MM.1S (cell line): Measurements from ENCODE around the gene COBL.

Source experiments
- DNase-seq: peaks from one replicate; pipeline ENCODE4 v3.0.0-alpha.2; 2015
- H2AFZ ChIP-seq: fragments of 300-600 bp; sonication (generic); 2 replicates; pipeline ENCODE4 v1.6.0; 2016; ENCODE audit warnings: antibody characterized with exemption, low read length
- H3F3A ChIP-seq: fragments of 300-600 bp; sonication (generic); 2 replicates; pipeline ENCODE4 v1.6.1; 2016; ENCODE audit warnings: mild to moderate bottlenecking, antibody characterized with exemption, low read length, moderate library complexity, mixed read lengths; ENCODE audit not compliant: insufficient read depth
- H3K27ac ChIP-seq: fragments of 300-600 bp; sonication (generic); 2 replicates; pipeline ENCODE4 v1.5.1; 2016; ENCODE audit warnings: mild to moderate bottlenecking, low read length
- H3K27me3 ChIP-seq: fragments of 300-600 bp; sonication (generic); replicated peaks from 2 replicates; pipeline ENCODE4 v1.6.0; 2016; ENCODE audit warnings: low read length; ENCODE audit not compliant: insufficient read depth
- H3K36me3 ChIP-seq: fragments of 300-600 bp; sonication (generic); replicated peaks from 2 replicates; pipeline ENCODE4 v1.6.1; 2016; ENCODE audit warnings: mild to moderate bottlenecking, low read length, mixed read lengths; ENCODE audit not compliant: insufficient read depth
- H3K4me1 ChIP-seq: fragments of 300-600 bp; sonication (generic); 2 replicates; pipeline ENCODE4 v1.6.1; 2016; ENCODE audit warnings: low read length, mixed read lengths
- H3K4me2 ChIP-seq: fragments of 300-600 bp; sonication (generic); 2 replicates; pipeline ENCODE4 v1.6.0; 2016; ENCODE audit warnings: low read depth, low read length
- H3K4me3 ChIP-seq: fragments of 300-600 bp; sonication (generic); 2 replicates; pipeline ENCODE4 v1.5.1; 2016; ENCODE audit warnings: low read length, mixed read lengths
- H3K79me2 ChIP-seq: fragments of 300-600 bp; sonication (generic); 2 replicates; pipeline ENCODE4 v1.6.1; 2016; ENCODE audit warnings: mixed run types, low read length, mixed read lengths
- H3K9ac ChIP-seq: fragments of 300-600 bp; sonication (generic); 2 replicates; pipeline ENCODE4 v1.6.1; 2016; ENCODE audit warnings: low read length, mixed read lengths
- H3K9me2 ChIP-seq: fragments of 300-600 bp; sonication (generic); replicated peaks from 2 replicates; pipeline ENCODE4 v1.6.1; 2016; ENCODE audit warnings: mild to moderate bottlenecking, low read length, mixed read lengths; ENCODE audit not compliant: insufficient read depth
- H3K9me3 ChIP-seq: fragments of 300-600 bp; sonication (generic); replicated peaks from 2 replicates; pipeline ENCODE4 v1.6.1; 2016; ENCODE audit warnings: mild to moderate bottlenecking, low read length, mixed read lengths; ENCODE audit not compliant: insufficient read depth
- H4K20me1 ChIP-seq: fragments of 300-600 bp; sonication (generic); 2 replicates; pipeline ENCODE4 v1.6.1; 2016; ENCODE audit warnings: mild to moderate bottlenecking, low read length, moderate library complexity, mixed read lengths; ENCODE audit not compliant: insufficient read depth
- EZH2 ChIP-seq: fragments of 300-600 bp; sonication (generic); optimal IDR thresholded peaks from 2 replicates; pipeline ENCODE3; 2017; ENCODE audit warnings: low read depth, mild to moderate bottlenecking, antibody characterized with exemption, low read length, mixed read lengths
- EZH2phosphoT487 ChIP-seq: fragments of 300-600 bp; sonication (generic); IDR thresholded peaks from 2 replicates; pipeline ENCODE4 v1.6.1; 2018; ENCODE audit warnings: antibody characterized with exemption, low read length
- TF ChIP-seq, protein P1 (sequence below): fragments of 300-600 bp; sonication (generic); IDR thresholded peaks from 2 replicates; pipeline ENCODE4 v1.5.1; 2016; ENCODE audit warnings: antibody characterized with exemption, low read length, mixed read lengths

The COBL gene

DNA sequence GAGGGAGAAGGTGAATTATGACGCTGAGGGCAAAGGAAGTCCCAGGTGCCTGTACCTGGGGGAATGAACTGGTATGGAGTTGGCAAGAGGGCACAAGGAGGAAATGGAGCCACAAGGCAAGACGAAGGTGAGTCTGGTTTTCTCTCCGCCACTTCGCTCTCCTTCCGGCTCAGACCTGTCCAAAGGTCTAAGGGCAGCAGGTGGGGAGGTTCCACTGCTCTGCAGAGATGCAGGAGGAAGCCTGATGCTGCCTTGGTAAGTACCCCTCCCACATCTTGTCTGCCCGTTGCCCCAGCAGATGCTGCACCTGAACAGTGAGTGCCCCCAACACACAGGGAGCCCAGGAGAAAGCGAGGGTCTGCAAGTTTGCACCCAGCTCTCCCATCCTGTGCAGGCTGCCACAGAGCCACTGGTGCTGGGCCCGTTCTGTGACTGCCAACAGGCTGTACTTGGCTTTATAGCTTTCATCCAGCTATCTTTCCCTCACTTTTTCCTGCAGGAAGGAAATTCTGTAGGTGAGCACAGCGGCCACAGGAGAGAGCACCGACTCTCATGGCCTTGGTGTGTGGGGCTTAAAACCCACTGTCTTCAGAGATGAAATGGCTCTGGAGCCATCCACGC, 235.2 kb downstream of the COBL start:
- Histone ChIP-seq H3K79me2 (no peaks in the 10 kb centered on the region), H3K4me2 (no peak overlapping the region), H3K9me3 (no peaks in the 10 kb centered on the region), H3F3A (no peaks in the 10 kb centered on the region), H3K36me3 (no peaks in the 10 kb centered on the region), H3K27ac (no peak overlapping the region), H4K20me1 (no peaks in the 10 kb centered on the region), H3K4me1 (no peaks in the 10 kb centered on the region), H3K9ac (no peak overlapping the region), H3K27me3 (no peaks in the 10 kb centered on the region), H3K9me2 (no peaks in the 10 kb centered on the region), H2AFZ (no peak overlapping the region), H3K4me3 (no peak overlapping the region)
- no peak for DNase-seq
- no peak for TF ChIP-seq EZH2
- TF ChIP-seq EZH2phosphoT487, result no peak
- TF ChIP-seq, protein P1, sequence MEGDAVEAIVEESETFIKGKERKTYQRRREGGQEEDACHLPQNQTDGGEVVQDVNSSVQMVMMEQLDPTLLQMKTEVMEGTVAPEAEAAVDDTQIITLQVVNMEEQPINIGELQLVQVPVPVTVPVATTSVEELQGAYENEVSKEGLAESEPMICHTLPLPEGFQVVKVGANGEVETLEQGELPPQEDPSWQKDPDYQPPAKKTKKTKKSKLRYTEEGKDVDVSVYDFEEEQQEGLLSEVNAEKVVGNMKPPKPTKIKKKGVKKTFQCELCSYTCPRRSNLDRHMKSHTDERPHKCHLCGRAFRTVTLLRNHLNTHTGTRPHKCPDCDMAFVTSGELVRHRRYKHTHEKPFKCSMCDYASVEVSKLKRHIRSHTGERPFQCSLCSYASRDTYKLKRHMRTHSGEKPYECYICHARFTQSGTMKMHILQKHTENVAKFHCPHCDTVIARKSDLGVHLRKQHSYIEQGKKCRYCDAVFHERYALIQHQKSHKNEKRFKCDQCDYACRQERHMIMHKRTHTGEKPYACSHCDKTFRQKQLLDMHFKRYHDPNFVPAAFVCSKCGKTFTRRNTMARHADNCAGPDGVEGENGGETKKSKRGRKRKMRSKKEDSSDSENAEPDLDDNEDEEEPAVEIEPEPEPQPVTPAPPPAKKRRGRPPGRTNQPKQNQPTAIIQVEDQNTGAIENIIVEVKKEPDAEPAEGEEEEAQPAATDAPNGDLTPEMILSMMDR, result no peak

DNA sequence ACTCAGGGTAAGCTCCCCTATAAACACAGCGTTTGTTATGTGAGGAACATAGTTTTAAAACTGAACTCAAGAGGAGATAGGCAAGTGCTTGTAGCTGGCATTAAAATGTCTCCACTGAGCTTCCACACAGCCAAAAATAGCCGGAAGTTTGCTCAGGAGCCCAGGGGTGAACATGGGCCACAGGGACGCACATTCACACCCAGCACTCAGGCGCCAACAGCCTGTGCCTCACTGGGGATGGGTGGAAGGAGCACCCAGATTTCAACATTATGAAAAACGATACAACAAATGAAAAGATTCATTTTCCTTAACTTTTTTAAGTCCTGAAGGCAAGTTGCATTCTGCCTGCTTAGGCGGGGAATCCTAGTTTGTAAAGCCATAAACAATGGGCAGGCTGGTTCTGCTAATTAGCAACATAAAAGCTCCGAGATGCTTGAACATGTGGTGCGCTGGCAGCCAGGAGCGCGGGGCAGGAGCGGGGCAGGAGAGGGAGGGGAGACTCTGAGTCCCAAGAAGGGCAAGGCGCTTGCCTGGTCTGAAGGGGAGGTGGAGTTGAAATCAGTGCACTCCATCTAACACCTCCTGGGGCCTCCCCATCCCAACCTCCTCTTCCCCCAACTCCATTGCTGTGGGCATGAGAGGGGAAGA, 235.9 kb downstream of the COBL start:
- H3K4me2 ChIP-seq, result no peak overlapping the region
- no peaks in the 10 kb centered on the region for H3K79me2 ChIP-seq
- no peak overlapping the region for H3K27ac ChIP-seq
- TF ChIP-seq, protein P1, result no peak
- TF ChIP-seq EZH2 (no peak), EZH2phosphoT487 (no peak)
- H3K27me3 ChIP-seq, result no peaks in the 10 kb centered on the region
- no peak overlapping the region for H3K9ac ChIP-seq
- no peaks in the 10 kb centered on the region for H3F3A ChIP-seq
- H4K20me1 ChIP-seq, result no peaks in the 10 kb centered on the region
- H3K4me1 ChIP-seq, result no peaks in the 10 kb centered on the region
- H3K9me2 ChIP-seq, result no peaks in the 10 kb centered on the region
- no peaks in the 10 kb centered on the region for H3K9me3 ChIP-seq
- no peak overlapping the region for H3K4me3 ChIP-seq
- no peak for DNase-seq
- H2AFZ ChIP-seq, result no peak overlapping the region
- no peaks in the 10 kb centered on the region for H3K36me3 ChIP-seq

DNA sequence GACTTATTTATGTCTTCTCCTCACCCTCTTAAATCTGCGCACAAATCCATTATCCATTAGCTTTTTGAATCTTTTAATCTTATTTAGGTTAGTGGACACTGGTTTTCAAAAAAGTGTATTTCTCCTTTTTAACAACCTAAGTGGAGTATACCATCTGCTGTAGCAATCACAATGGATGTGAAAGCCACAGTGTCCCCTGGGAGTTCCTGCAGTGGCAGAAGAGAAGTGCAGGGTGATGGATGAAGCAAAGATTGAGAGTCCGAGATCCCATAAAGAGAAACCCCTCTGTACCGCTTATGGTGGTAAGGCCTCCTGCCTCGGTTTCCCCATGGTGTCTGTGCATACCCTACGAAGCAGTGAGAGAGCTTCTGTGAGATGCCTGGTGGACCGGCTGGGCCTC, 236.4 kb downstream of the COBL start:
- no peaks in the 10 kb centered on the region for H3K27me3 ChIP-seq
- no peak overlapping the region for H3K4me2 ChIP-seq
- H3K4me3 ChIP-seq, result no peak overlapping the region
- no peaks in the 10 kb centered on the region for H4K20me1 ChIP-seq
- no peak overlapping the region for H2AFZ ChIP-seq
- H3K4me1 ChIP-seq, result no peaks in the 10 kb centered on the region
- H3K9ac ChIP-seq, result no peak overlapping the region
- H3K27ac ChIP-seq, result no peak overlapping the region
- H3F3A ChIP-seq, result no peaks in the 10 kb centered on the region
- H3K9me3 ChIP-seq, result no peaks in the 10 kb centered on the region
- H3K9me2 ChIP-seq, result no peaks in the 10 kb centered on the region
- H3K79me2 ChIP-seq, result no peaks in the 10 kb centered on the region
- TF ChIP-seq EZH2phosphoT487 (no peak), EZH2 (no peak)
- TF ChIP-seq, protein P1, result no peak
- no peak for DNase-seq
- H3K36me3 ChIP-seq, result no peaks in the 10 kb centered on the region
